Measurements from ENCODE around the gene ATG16L1. TPM values are rescaled to one million over a fixed set of nuclear protein-coding genes. Genes with fewer than 3 reads are reported as not detected.

Gene ATG16L1
- total and polyA plus RNA-seq, 2 of the 4 experiments (the other 2 are of a cell fraction): 20.0 to 26.2 TPM

DNA sequence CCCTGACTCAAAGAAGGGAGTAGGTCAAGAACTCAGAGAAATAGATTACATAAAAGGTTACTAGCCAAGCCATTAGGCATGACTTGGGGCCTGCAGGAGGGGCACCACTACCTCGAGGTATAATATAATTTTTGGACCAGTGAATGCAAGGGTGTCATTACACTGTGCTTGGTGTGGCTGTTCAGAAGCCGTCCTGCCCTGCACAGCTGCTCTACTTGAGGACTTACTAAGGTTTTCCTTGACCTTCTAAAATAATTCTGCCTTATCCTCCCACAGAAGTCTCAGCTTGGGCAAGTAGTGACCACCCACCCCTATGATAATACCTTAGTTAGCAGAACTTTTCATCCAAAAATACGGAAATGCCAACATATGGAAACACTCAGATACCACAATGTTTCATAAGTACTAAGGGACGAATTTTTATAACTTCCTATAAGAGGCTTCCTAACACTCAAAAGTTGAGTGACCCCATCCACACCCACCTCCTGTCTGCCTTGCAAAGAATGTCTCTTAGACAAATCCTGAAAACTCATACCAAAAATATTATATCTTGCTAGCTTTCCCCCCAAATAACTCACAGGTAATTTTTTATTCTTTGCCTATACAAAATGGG is 17.7 kb upstream of the ATG16L1 start:
- Histone ChIP-seq H3K36me3 (ENCODE audit: control insufficient read depth, insufficient read depth, low read length) (no peaks in the 10 kb centered on the region), H3K9me3 (ENCODE audit: control insufficient read depth, insufficient read depth, low read length) (no peaks in the 10 kb centered on the region), H2AK9ac (replicated peaks; ENCODE audit: low read depth, low read length, poor library complexity) (no peak overlapping the region), H3K27ac (ENCODE audit: insufficient read depth, low read length) (no peak overlapping the region), H2BK20ac (ENCODE audit: low read depth, low read length) (no peak overlapping the region), H3K23ac (ENCODE audit: low read depth, low read length) (no peak overlapping the region), H4K20me1 (ENCODE audit: insufficient read depth, low read length) (no peaks in the 10 kb centered on the region), H3K9me1 (ENCODE audit: insufficient read depth, low read length) (no peaks in the 10 kb centered on the region), H3K4me1 (ENCODE audit: control insufficient read depth, insufficient read depth, low read length) (no peaks in the 10 kb centered on the region), H3K14ac (replicated peaks; ENCODE audit: low read depth, low read length) (no peak overlapping the region), H3K9ac (ENCODE audit: low read depth, low read length) (no peak overlapping the region), H2AK5ac (ENCODE audit: low read depth, low read length) (no peak overlapping the region), H3K27me3 (ENCODE audit: control insufficient read depth, insufficient read depth, low read length) (peaks cover 8% of the 10 kb centered on the region; the same call in 1 of the 2 replicates), H2AFZ (replicated peaks; ENCODE audit: low read length, poor library complexity) (no peak overlapping the region), H2BK5ac (ENCODE audit: low read depth, low read length, poor library complexity, severe bottlenecking) (no peak overlapping the region), H4K8ac (ENCODE audit: low read depth in 2 of 2, low read length in 2 of 2) (no peak overlapping the region), H4K5ac (ENCODE audit: low read depth, low read length) (no peak overlapping the region), H3K18ac (ENCODE audit: low read depth, low read length) (no peak overlapping the region), H3K79me1 (ENCODE audit: low read depth in 1 of 2, low read length in 2 of 2) (no peaks in the 10 kb centered on the region), H3K4me3 (ENCODE audit: insufficient read depth, low read depth, low read length) (no peak overlapping the region), H2BK15ac (ENCODE audit: low read depth, low read length) (no peak overlapping the region), H4K91ac (ENCODE audit: insufficient read depth, low read depth, low read length) (no peak overlapping the region), H2BK120ac (ENCODE audit: low read depth, low read length) (no peak overlapping the region), H3K4ac (ENCODE audit: low read depth, low read length) (no peak overlapping the region), H3K4me2 (ENCODE audit: low read depth, low read length) (no peak overlapping the region), H3K56ac (ENCODE audit: extremely low read depth, insufficient read depth, low read length) (no peak overlapping the region)
- ATAC-seq (ENCODE audit: low read depth) (no peak), DNase-seq (no peak)
- POLR2A ChIA-PET (ENCODE audit: unreplicated experiment): no interaction called here
- intact Hi-C loops (cut with micrococcal nuclease): no loop called here
- in situ Hi-C loops (cut with MboI; ENCODE audit: low sequenced_read_pairs): no loop called here
- no TSS peak for BruUV-seq (replicated peaks)
- TF ChIP-seq, protein P1, sequence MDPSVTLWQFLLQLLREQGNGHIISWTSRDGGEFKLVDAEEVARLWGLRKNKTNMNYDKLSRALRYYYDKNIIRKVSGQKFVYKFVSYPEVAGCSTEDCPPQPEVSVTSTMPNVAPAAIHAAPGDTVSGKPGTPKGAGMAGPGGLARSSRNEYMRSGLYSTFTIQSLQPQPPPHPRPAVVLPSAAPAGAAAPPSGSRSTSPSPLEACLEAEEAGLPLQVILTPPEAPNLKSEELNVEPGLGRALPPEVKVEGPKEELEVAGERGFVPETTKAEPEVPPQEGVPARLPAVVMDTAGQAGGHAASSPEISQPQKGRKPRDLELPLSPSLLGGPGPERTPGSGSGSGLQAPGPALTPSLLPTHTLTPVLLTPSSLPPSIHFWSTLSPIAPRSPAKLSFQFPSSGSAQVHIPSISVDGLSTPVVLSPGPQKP (IDR thresholded peaks at IDR 0.05; ENCODE audit: borderline replicate concordance, low read depth, low read length): no peak
- TF ChIP-seq NFE2L2 (IDR thresholded peaks at IDR 0.05; ENCODE audit: low read depth, low read length) (no peak), RCOR1 (IDR thresholded peaks at IDR 0.05; ENCODE audit: insufficient replicate concordance, low read length) (no peak), USF2 (IDR thresholded peaks at IDR 0.05; ENCODE audit: low read depth, low read length) (no peak), BHLHE40 (IDR thresholded peaks at IDR 0.05; ENCODE audit: low read depth, low read length) (no peak), MAFK (IDR thresholded peaks at IDR 0.05; ENCODE audit: low read depth, low read length) (no peak)
- dilution Hi-C loops (cut with HindIII; ENCODE audit: low sequenced_read_pairs, unreplicated experiment): no loop called here
- CTCF ChIA-PET: no interaction called here
- no CpG with 5 or more reads among the region's 4 CpGs for WGBS, 2 experiments (ENCODE audit: extremely low coverage in 2 of 2, insufficient read length in 1 of 2)

All from IMR-90 (cell line).